HG02610 (cell line): ENCODE data around the gene TPR.

Experiments
- ATAC-seq: cut with Tn5 transposase; IDR thresholded peaks from one replicate; pipeline ENCODE4 v1.9.1; 2021; ENCODE audit warnings: mild to moderate bottlenecking, moderate library complexity; ENCODE audit not compliant: unreplicated experiment

TPR gene

GRCh38 chr1:186330758-186331157 is 44.3 kb downstream of the TPR start:
- ATAC-seq = no peak

GRCh38 chr1:186327331-186327730 is 47.7 kb downstream of the TPR start:
- ATAC-seq = no peak

GRCh38 chr1:186326009-186326408 is 49.0 kb downstream of the TPR start:
- no peak for ATAC-seq

GRCh38 chr1:186325239-186325638 is 49.8 kb downstream of the TPR start:
- no peak for ATAC-seq

DNA sequence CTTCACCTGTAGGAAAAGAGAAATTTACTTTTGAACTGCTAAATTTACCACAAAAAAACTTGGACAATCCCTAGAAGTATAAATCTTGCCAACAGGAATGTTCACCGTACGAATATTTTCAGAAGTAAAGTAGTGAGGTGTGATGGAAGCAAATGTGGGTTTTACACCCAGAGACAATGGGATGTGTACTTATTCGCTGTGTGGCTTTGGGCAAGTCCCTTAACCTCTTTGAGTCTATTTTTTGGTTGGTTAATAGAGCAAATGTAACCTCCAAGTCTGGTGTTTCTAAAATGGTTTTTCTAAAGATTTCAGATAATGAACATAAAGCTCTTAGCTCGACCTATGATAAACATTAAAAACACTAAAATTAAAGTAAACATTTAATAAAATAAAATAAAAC is 51.2 kb downstream of the TPR start:
- ATAC-seq = peak; percentile 49

GRCh38 chr1:186315570-186315969 is 59.5 kb downstream of the TPR start:
- ATAC-seq = no peak

DNA sequence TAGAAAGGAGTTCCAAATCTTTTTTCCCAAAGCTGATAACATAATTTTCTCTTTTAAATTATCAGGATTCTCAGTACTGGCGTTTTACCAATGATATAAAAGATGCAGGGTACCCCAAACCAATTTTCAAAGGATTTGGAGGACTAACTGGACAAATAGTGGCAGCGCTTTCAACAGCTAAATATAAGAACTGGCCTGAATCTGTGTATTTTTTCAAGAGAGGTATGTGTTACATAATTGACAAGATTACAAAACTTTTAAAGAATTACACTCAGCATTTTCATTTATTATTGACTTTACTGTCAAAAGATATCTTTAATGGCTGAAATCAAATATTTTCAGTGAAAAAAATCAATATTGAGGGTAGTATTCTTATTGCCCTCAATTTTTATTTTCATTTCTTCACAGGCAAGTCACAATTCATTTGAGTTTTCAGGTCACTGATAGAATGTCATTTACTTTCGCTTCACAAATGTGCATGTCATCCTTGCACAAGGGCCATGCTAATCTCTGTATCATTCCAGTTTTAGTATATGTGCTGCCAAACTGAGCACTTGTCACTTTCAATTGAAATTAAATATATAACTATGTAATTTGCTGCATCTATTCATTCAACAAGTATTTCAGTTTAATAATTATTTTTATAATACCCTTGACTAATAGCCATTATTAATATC is 63.5 kb downstream of the TPR start:
- no peak for ATAC-seq

GRCh38 chr1:186310307-186310706 is 64.7 kb downstream of the TPR start:
- ATAC-seq = no peak

DNA sequence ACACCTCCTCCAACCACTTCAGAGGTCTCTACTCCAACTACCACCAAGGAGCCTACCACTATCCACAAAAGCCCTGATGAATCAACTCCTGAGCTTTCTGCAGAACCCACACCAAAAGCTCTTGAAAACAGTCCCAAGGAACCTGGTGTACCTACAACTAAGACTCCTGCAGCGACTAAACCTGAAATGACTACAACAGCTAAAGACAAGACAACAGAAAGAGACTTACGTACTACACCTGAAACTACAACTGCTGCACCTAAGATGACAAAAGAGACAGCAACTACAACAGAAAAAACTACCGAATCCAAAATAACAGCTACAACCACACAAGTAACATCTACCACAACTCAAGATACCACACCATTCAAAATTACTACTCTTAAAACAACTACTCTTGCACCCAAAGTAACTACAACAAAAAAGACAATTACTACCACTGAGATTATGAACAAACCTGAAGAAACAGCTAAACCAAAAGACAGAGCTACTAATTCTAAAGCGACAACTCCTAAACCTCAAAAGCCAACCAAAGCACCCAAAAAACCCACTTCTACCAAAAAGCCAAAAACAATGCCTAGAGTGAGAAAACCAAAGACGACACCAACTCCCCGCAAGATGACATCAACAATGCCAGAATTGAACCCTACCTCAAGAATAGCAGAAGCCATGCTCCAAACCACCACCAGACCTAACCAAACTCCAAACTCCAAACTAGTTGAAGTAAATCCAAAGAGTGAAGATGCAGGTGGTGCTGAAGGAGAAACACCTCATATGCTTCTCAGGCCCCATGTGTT is 66.6 kb downstream of the TPR start:
- ATAC-seq = no peak

DNA sequence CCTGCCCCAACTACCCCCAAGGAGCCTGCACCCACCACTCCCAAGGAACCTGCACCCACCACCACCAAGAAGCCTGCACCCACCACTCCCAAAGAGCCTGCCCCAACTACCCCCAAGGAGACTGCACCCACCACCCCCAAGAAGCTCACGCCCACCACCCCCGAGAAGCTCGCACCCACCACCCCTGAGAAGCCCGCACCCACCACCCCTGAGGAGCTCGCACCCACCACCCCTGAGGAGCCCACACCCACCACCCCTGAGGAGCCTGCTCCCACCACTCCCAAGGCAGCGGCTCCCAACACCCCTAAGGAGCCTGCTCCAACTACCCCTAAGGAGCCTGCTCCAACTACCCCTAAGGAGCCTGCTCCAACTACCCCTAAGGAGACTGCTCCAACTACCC is 67.6 kb downstream of the TPR start:
- ATAC-seq = no peak

- ATAC-seq = no peak
These were observed 68.5 kb downstream of the TPR start for GRCh38 chr1:186306533-186306932.

DNA sequence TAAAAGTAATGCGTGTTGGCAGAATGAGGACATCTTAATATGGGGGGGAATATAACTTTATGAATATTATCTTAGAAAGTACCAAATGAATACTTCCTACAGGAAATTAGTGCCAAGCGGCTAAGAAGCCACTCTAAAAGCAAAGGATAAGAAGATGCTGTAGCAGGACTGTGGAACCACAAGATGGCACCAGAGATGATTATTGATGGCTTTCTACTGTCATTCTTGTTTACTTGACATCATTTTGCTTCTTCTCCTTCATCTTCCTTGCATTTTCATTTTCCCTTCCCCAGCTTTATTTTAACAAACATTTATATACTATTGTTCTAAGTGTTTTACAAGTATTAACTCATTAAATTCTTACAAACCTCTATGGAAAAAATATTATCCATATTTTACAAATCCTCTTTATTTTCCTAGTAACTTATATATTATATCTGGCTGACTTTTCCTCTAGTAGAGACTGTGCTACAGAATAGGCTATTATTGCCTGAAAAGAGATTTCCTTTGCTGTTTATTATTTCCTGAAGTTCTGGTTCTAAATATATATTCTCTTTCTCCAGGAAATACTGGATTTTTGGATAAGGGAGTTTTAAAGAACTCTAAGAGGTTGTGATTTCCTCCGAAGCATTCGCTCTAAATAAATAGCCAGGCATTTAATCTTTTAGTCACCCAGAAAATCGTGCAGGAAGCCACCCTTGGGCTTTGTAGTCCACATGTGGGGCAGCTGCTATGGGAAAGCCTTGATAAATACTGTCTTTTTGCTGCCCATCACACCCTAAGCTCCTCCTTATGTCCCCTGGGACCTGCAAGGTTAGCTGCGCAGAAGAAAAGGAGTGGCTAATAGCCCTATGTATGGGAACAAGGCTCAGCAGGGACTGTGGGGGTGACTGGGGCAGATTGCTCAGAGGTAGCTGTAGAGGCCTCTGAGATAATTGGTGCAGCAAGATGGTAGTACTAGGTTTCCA is 69.8 kb downstream of the TPR start:
- peak; percentile 72 for ATAC-seq

DNA sequence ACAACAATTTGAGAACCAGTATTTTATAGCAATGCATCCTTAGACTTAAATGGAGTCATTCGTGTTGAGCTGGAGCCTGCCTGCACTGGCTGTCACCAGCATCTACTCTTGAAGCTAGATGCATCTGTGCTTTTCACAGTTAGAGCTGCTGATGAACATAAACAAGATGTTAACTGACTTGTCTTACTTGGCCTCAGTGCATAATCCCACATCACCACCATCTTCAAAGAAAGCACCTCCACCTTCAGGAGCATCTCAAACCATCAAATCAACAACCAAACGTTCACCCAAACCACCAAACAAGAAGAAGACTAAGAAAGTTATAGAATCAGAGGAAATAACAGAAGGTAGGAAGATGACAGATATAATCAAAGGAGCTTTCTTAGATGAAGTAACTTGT is 71.1 kb downstream of the TPR start:
- no peak for ATAC-seq

DNA sequence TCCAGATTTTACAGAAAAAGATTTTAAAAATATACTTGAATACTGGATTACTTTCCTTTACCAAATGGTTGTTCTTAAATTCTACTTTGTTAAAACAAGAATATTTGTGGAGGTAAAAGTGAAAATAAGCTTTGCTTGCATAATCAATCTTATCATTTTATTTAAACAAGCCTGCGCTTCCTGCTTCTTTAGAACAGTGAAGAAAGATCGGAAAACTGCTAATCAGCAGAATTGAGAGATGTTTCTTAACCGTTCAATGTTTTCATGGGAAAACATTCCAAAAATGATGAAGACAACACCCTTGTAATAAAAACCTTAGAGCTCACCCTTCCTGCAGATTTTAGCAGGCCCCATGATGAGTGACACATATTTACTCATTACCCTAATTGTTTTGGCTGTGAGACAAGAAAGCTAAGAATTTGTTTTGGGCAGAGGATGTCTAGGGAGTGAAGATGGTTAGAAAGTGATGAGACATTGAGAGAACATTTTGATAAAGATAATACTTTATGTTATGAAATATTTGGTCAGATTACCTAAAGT is 72.6 kb downstream of the TPR start:
- ATAC-seq = no peak

- ATAC-seq = no peak
These were observed 73.6 kb downstream of the TPR start for GRCh38 chr1:186301448-186301847.

DNA sequence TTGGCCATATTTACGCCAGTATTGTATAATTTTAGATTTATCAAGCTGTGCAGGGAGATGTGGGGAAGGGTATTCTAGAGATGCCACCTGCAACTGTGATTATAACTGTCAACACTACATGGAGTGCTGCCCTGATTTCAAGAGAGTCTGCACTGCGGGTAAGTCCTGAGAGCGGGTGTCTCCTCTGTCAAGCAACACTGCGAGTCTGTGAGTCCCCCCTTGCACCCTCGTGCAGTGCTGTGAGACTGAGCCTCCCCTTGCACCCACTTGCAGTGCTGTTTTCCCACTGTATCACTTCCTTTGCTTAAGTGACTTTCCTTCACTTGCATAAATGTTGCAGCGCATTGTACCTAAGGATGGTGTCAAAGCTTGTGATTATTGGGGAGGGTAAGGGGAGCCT is 75.0 kb downstream of the TPR start:
- ATAC-seq = no peak

GRCh38 chr1:186299570-186299969 is 75.5 kb downstream of the TPR start:
- no peak for ATAC-seq

DNA sequence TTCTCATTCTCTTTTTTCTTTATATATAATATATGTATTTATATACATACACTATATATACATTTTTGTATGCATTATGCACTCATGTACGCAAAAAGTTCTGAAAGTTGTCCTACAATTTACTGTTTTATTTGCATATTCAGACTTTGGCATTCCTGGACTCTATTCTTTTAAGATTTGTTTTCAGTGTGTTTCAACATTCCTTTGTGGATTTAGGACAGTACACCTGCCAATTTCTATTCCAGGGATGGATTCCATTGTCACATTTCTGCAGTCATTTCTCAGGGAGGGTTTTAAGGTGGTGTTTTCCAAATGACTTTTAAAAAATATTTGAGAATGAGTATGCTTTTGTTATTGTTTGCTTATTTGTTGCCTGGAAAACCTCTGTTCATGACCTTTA is 76.2 kb downstream of the TPR start:
- no peak for ATAC-seq

GRCh38 chr1:186297439-186298045 is 77.5 kb downstream of the TPR start:
- ATAC-seq = no peak

- ATAC-seq = no peak
These were observed 79.1 kb downstream of the TPR start, which contains the start of gene PRG4 for GRCh38 chr1:186295980-186296379. PRG4 (plus strand) TSS chr1:186296279.

- ATAC-seq = no peak
These were observed 82.2 kb downstream of the TPR start for GRCh38 chr1:186292875-186293274.
